Measurements from ENCODE around the gene SLC7A8. TPM values are rescaled to one million over a fixed set of nuclear protein-coding genes. Genes with fewer than 3 reads are reported as not detected.

Gene SLC7A8
- total RNA-seq, 2 experiments from 2014 or later = 4.0 to 11.4 TPM

DNA sequence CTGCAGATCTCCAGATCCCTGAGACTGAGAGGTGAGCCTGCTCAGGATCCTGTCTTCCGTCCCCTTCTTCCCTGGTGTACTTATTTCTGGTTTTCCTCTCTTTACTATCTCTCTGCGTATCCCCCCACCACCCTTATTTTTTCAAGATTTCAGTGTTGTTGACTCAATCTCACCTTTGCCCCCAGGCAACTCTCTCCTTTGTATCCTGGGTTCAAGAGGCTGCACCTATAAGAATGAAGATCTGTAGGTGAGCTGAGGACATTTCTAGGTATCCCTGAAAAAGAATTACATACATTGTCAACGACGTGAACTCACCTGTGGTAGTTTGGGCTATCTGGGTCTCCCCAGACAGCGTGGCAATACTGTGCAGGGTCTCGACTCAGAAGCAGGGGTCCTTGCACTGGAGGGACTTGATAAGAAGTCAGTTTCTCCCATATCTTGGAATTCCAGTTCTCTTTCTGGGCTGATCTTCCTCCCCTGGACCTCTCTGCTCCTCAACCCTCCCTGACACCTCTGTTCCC lies 79.3 kb downstream of the SLC7A8 start:
- Histone ChIP-seq H3K79me2 (ENCODE audit: insufficient read depth, low read depth, low read length) (no peaks in the 10 kb centered on the region), H3K36me3 (ENCODE audit: insufficient read depth, low read length) (peaks cover 2% of the 10 kb centered on the region), H3K4me1 (ENCODE audit: insufficient read depth, low read length, poor library complexity, severe bottlenecking) (no peaks in the 10 kb centered on the region), H3K9me3 (ENCODE audit: low read length) (no peaks in the 10 kb centered on the region), H3K9me2 (ENCODE audit: insufficient read depth, low read length) (no peaks in the 10 kb centered on the region), H4K20me1 (ENCODE audit: insufficient read depth, low read length) (no peaks in the 10 kb centered on the region), H2AFZ (ENCODE audit: low read length) (no peak overlapping the region), H3K4me2 (ENCODE audit: low read length) (no peak overlapping the region), H3K4me3 (ENCODE audit: low read depth, low read length, poor library complexity, severe bottlenecking) (no peak overlapping the region), H3K27ac (ENCODE audit: low read depth, low read length, poor library complexity, severe bottlenecking) (no peak overlapping the region)
- CTCF ChIA-PET (ENCODE audit: unreplicated experiment) = no interaction called here
- intact Hi-C loops (cut with micrococcal nuclease; ENCODE audit: unreplicated experiment) = no loop called here
- DNase-seq (ENCODE audit: low spot score) = no peak
- no peak for TF ChIP-seq EZH2phosphoT487 (IDR thresholded peaks at IDR 0.05; ENCODE audit: borderline replicate concordance, low read depth, low read length)
- TF ChIP-seq, protein P1, sequence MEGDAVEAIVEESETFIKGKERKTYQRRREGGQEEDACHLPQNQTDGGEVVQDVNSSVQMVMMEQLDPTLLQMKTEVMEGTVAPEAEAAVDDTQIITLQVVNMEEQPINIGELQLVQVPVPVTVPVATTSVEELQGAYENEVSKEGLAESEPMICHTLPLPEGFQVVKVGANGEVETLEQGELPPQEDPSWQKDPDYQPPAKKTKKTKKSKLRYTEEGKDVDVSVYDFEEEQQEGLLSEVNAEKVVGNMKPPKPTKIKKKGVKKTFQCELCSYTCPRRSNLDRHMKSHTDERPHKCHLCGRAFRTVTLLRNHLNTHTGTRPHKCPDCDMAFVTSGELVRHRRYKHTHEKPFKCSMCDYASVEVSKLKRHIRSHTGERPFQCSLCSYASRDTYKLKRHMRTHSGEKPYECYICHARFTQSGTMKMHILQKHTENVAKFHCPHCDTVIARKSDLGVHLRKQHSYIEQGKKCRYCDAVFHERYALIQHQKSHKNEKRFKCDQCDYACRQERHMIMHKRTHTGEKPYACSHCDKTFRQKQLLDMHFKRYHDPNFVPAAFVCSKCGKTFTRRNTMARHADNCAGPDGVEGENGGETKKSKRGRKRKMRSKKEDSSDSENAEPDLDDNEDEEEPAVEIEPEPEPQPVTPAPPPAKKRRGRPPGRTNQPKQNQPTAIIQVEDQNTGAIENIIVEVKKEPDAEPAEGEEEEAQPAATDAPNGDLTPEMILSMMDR (conservative IDR thresholded peaks at IDR 0.05; ENCODE audit: low read length) = no peak
- BruUV-seq (replicated peaks) = no TSS peak
- POLR2A ChIA-PET = interaction anchor here (0.7 kb wide), 1 partner anchor 493 kb away, joined by 3 read pairs; no protein-coding TSS in a partner anchor

DNA sequence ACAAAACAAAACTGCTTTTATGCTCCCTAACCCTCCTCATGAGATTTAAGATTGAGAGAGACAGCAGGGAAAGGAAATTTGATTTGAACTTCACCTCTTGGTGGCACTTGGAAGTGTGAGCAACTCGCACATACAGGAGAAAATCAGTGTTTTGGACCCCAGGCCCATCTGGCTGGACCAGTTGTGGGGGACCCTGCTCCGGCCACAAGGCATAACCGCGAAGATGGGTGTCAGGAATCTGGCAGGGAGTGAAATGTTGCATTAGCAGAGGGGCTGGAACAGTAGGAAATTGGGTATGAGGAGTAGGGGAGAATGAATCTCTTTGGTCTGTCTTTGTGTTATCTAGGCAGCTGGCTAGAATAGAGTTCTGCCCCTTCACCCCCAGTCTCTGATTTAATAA lies 79.9 kb downstream of the SLC7A8 start:
- no peak overlapping the region for H3K4me2 ChIP-seq (ENCODE audit: low read length)
- no peaks in the 10 kb centered on the region for H3K9me2 ChIP-seq (ENCODE audit: insufficient read depth, low read length)
- no peaks in the 10 kb centered on the region for H4K20me1 ChIP-seq (ENCODE audit: insufficient read depth, low read length)
- DNase-seq (ENCODE audit: low spot score) = no peak
- POLR2A ChIA-PET = no interaction called here
- no peak overlapping the region for H3K4me3 ChIP-seq (ENCODE audit: low read depth, low read length, poor library complexity, severe bottlenecking)
- CTCF ChIA-PET (ENCODE audit: unreplicated experiment) = no interaction called here
- peaks cover 8% of the 10 kb centered on the region for H3K36me3 ChIP-seq (ENCODE audit: insufficient read depth, low read length)
- no peak overlapping the region for H2AFZ ChIP-seq (ENCODE audit: low read length)
- no peaks in the 10 kb centered on the region for H3K9me3 ChIP-seq (ENCODE audit: low read length)
- no TSS peak for BruUV-seq (replicated peaks)
- no peak for TF ChIP-seq EZH2phosphoT487 (IDR thresholded peaks at IDR 0.05; ENCODE audit: borderline replicate concordance, low read depth, low read length)
- TF ChIP-seq, protein P1 (conservative IDR thresholded peaks at IDR 0.05; ENCODE audit: low read length) = no peak
- intact Hi-C loops (cut with micrococcal nuclease; ENCODE audit: unreplicated experiment) = no loop called here
- H3K79me2 ChIP-seq (ENCODE audit: insufficient read depth, low read depth, low read length) = no peaks in the 10 kb centered on the region
- H3K4me1 ChIP-seq (ENCODE audit: insufficient read depth, low read length, poor library complexity, severe bottlenecking) = no peaks in the 10 kb centered on the region
- H3K27ac ChIP-seq (ENCODE audit: low read depth, low read length, poor library complexity, severe bottlenecking) = no peak overlapping the region

DNA sequence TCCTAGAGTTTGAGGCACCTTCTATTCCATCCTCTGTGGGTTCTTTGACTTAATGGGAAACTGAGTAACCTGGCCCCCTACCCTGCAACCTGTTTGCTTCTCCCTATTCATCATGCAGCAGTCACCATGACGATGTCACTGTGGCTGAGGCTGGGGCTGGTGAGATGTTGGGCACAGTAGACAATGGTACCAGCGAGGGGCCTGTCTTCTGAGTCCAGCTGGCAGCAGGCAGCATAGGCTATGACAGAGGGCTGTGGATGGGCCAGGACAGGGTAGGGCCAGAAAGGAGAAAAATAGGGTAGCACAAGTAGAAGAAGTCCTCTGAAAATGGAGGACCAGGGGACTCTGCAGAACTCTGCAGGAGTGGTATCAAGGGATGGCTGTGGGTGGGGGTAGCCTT lies 80.7 kb downstream of the SLC7A8 start:
- Histone ChIP-seq H4K20me1 (ENCODE audit: insufficient read depth, low read length) (0 out of 2 replicates have a peak, but pooled peaks cover 4% of the 10 kb centered on the region), H3K4me1 (ENCODE audit: insufficient read depth, low read length, poor library complexity, severe bottlenecking) (no peaks in the 10 kb centered on the region), H3K27ac (ENCODE audit: low read depth, low read length, poor library complexity, severe bottlenecking) (no peak overlapping the region), H3K4me2 (ENCODE audit: low read length) (no peak overlapping the region), H3K79me2 (ENCODE audit: insufficient read depth, low read depth, low read length) (peaks cover 1% of the 10 kb centered on the region; the same call in 1 of the 2 replicates), H3K36me3 (ENCODE audit: insufficient read depth, low read length) (peaks cover 16% of the 10 kb centered on the region), H3K9me3 (ENCODE audit: low read length) (no peaks in the 10 kb centered on the region), H3K9me2 (ENCODE audit: insufficient read depth, low read length) (no peaks in the 10 kb centered on the region), H3K4me3 (ENCODE audit: low read depth, low read length, poor library complexity, severe bottlenecking) (no peak overlapping the region), H2AFZ (ENCODE audit: low read length) (no peak overlapping the region)
- ChIA-PET CTCF (ENCODE audit: unreplicated experiment) (interaction anchor here (0.5 kb wide), 1 partner anchor 158 kb away, joined by 3 read pairs; no protein-coding TSS in a partner anchor), POLR2A (no interaction called here)
- DNase-seq (ENCODE audit: low spot score) = no peak
- no TSS peak for BruUV-seq (replicated peaks)
- intact Hi-C loops (cut with micrococcal nuclease; ENCODE audit: unreplicated experiment) = no loop called here
- TF ChIP-seq EZH2phosphoT487 (IDR thresholded peaks at IDR 0.05; ENCODE audit: borderline replicate concordance, low read depth, low read length) = no peak
- TF ChIP-seq, protein P1 (conservative IDR thresholded peaks at IDR 0.05; ENCODE audit: low read length) = no peak
